GM12891 (cell line): Measurements from ENCODE around the gene TANGO6.
A peak's percentile ranks its signal among the peaks of the same experiment; 100 is the strongest.

ENCODE experiments used
- PAX5 ChIP-seq: IDR thresholded peaks from 2 replicates; pipeline ENCODE4 v1.6.1; 2011; ENCODE audit warnings: low read length, moderate library complexity, mild to moderate bottlenecking; ENCODE audit not compliant: insufficient read depth, severe bottlenecking
- POLR2A ChIP-seq: IDR thresholded peaks from 2 replicates; pipeline ENCODE4 v1.6.1; 2011; ENCODE audit warnings: low read depth, low read length, control low read depth
- POLR2AphosphoS5 ChIP-seq: IDR thresholded peaks from 2 replicates; pipeline ENCODE4 v1.6.1; 2011; ENCODE audit warnings: low read depth, low read length, control low read depth
- POU2F2 ChIP-seq: IDR thresholded peaks from 2 replicates; pipeline ENCODE4 v1.6.1; 2011; ENCODE audit warnings: low read depth, mild to moderate bottlenecking, control low read depth, low read length, moderate library complexity
- TAF1 ChIP-seq: IDR thresholded peaks from 2 replicates; pipeline ENCODE4 v1.6.1; 2011; ENCODE audit warnings: low read depth, low read length, control low read depth

- TF ChIP-seq POLR2A (no peak; the same call in 1 of the 2 replicates), PAX5 (no peak), POLR2AphosphoS5 (peak; percentile 69; the same call in 1 of the 2 replicates), TAF1 (no peak), POU2F2 (no peak)
These were observed 287.1 kb downstream of the TANGO6 start for GRCh38 chr16:69130461-69130860.
